ENCODE data around the gene GOLGA3.
"Not testable (repeated sequence)": the region's sequence is repeated elsewhere in the genome, so short reads cannot be mapped to it uniquely, and the experiment has no call there.

The GOLGA3 gene

GRCh38 chr12:132847363-132848356 is 19.0 kb upstream of the GOLGA3 start:
- no peak for DNase-seq (ENCODE audit: low read depth)

- DNase-seq (ENCODE audit: low read depth) = not testable (repeated sequence)
Observed at GRCh38 chr12:132844681-132845080, 16.0 kb upstream of the GOLGA3 start.

- no peak for DNase-seq (ENCODE audit: low read depth)
Observed at GRCh38 chr12:132842449-132843045, 13.9 kb upstream of the GOLGA3 start.

GRCh38 chr12:132841151-132841550 is 12.5 kb upstream of the GOLGA3 start:
- DNase-seq (ENCODE audit: low read depth) = no peak

GRCh38 chr12:132840536-132840935 is 11.9 kb upstream of the GOLGA3 start:
- no peak for DNase-seq (ENCODE audit: low read depth)

- no peak for DNase-seq (ENCODE audit: low read depth)
Observed at GRCh38 chr12:132839558-132840235, 11.0 kb upstream of the GOLGA3 start.

GRCh38 chr12:132838410-132839080 is 9.9 kb upstream of the GOLGA3 start:
- no peak for DNase-seq (ENCODE audit: low read depth)

- DNase-seq (ENCODE audit: low read depth) = no peak
Observed at GRCh38 chr12:132837693-132838409, 9.2 kb upstream of the GOLGA3 start.

GRCh38 chr12:132836795-132837331 is 8.2 kb upstream of the GOLGA3 start:
- DNase-seq (ENCODE audit: low read depth) = no peak

- not testable (repeated sequence) for DNase-seq (ENCODE audit: low read depth)
Observed at GRCh38 chr12:132836230-132836629, 7.6 kb upstream of the GOLGA3 start.

GRCh38 chr12:132835076-132836025 is 6.7 kb upstream of the GOLGA3 start:
- no peak for DNase-seq (ENCODE audit: low read depth)

- no peak for DNase-seq (ENCODE audit: low read depth)
Observed at GRCh38 chr12:132834181-132834711, 5.6 kb upstream of the GOLGA3 start.

- no peak for DNase-seq (ENCODE audit: low read depth)
Observed at GRCh38 chr12:132833341-132833740, 4.7 kb upstream of the GOLGA3 start.

- DNase-seq (ENCODE audit: low read depth) = no peak
Observed at GRCh38 chr12:132831771-132832170, 3.1 kb upstream of the GOLGA3 start.

GRCh38 chr12:132827763-132828703 is 636 bp downstream of the GOLGA3 start:
- DNase-seq (ENCODE audit: low read depth) = peak; percentile 78

GRCh38 chr12:132825861-132826260 is 2.8 kb downstream of the GOLGA3 start:
- no peak for DNase-seq (ENCODE audit: low read depth)

- DNase-seq (ENCODE audit: low read depth) = no peak
Observed at GRCh38 chr12:132825089-132825488, 3.6 kb downstream of the GOLGA3 start.

- no peak for DNase-seq (ENCODE audit: low read depth)
Observed at GRCh38 chr12:132824053-132824452, 4.6 kb downstream of the GOLGA3 start.

- DNase-seq (ENCODE audit: low read depth) = no peak
Observed at GRCh38 chr12:132818562-132818961, 10.1 kb downstream of the GOLGA3 start.

Measured in EH (cell line).